OCI-LY1 (cell line): Measurements from ENCODE around the gene NME3.

ENCODE experiments used
- H2AFZ ChIP-seq: fragments of 200-600 bp; sonication (generic), shearing (Covaris generic); 2 replicates; pipeline ENCODE4 v1.6.0; 2014; ENCODE audit warnings: antibody characterized with exemption, mild to moderate bottlenecking, low read length
- H3F3A ChIP-seq: fragments of 200-600 bp; sonication (generic), shearing (Covaris generic); 2 replicates; pipeline ENCODE4 v1.6.0; 2014; ENCODE audit warnings: mild to moderate bottlenecking, antibody characterized with exemption, low read length, moderate library complexity; ENCODE audit not compliant: insufficient read depth
- H3K27ac ChIP-seq: fragments of 200-600 bp; sonication (generic); 2 replicates; pipeline ENCODE4 v1.5.1; 2014; ENCODE audit warnings: low read length, mixed run types, mild to moderate bottlenecking, low read depth; ENCODE audit not compliant: poor library complexity, severe bottlenecking
- H3K27me3 ChIP-seq: fragments of 200-600 bp; sonication (generic); 2 replicates; pipeline ENCODE4 v1.6.0; 2014; ENCODE audit warnings: antibody characterized with exemption, mild to moderate bottlenecking, low read length, moderate library complexity; ENCODE audit not compliant: insufficient read depth
- H3K36me3 ChIP-seq: fragments of 200-600 bp; sonication (generic); 2 replicates; pipeline ENCODE4 v1.6.1; 2014; ENCODE audit warnings: mild to moderate bottlenecking, antibody characterized with exemption, low read length, moderate library complexity, mixed read lengths; ENCODE audit not compliant: insufficient read depth
- H3K4me1 ChIP-seq: fragments of 200-600 bp; sonication (generic); 2 replicates; pipeline ENCODE4 v1.5.1; 2014; ENCODE audit warnings: mild to moderate bottlenecking, low read length, moderate library complexity; ENCODE audit not compliant: insufficient read depth, severe bottlenecking
- H3K4me2 ChIP-seq: fragments of 200-600 bp; sonication (generic), shearing (Covaris generic); 2 replicates; pipeline ENCODE4 v1.6.1; 2014; ENCODE audit warnings: low read length
- H3K4me3 ChIP-seq: fragments of 200-600 bp; sonication (generic); 2 replicates; pipeline ENCODE4 v1.5.1; 2014; ENCODE audit warnings: low read length, low read depth, mild to moderate bottlenecking, mixed read lengths; ENCODE audit not compliant: poor library complexity, severe bottlenecking
- H3K79me2 ChIP-seq: fragments of 200-600 bp; shearing (Covaris generic); 2 replicates; pipeline ENCODE4 v1.6.1; 2016; ENCODE audit warnings: mixed run types, low read length, mixed read lengths; ENCODE audit not compliant: insufficient read depth
- H3K9ac ChIP-seq: fragments of 200-600 bp; sonication (generic), shearing (Covaris generic); 2 replicates; pipeline ENCODE4 v1.6.1; 2014; ENCODE audit warnings: mild to moderate bottlenecking, low read length, mixed read lengths
- H3K9me2 ChIP-seq: fragments of 200-600 bp; sonication (generic), shearing (Covaris generic); 2 replicates; pipeline ENCODE4 v1.6.1; 2014; ENCODE audit warnings: low read depth, mild to moderate bottlenecking, low read length, mixed read lengths
- H3K9me3 ChIP-seq: fragments of 200-600 bp; shearing (Covaris generic); 2 replicates; pipeline ENCODE4 v1.6.1; 2014; ENCODE audit warnings: low read length, mixed read lengths
- H4K20me1 ChIP-seq: fragments of 200-600 bp; sonication (generic), shearing (Covaris generic); 2 replicates; pipeline ENCODE4 v1.6.0; 2016; ENCODE audit warnings: mild to moderate bottlenecking, low read length; ENCODE audit not compliant: insufficient read depth
- CTCF ChIP-seq: fragments of 200-600 bp; sonication (generic), shearing (Covaris generic); IDR thresholded peaks from 2 replicates; pipeline ENCODE4 v1.5.1; 2017; ENCODE audit warnings: mild to moderate bottlenecking, antibody characterized with exemption, low read length, moderate library complexity, mixed read lengths
- EZH2 ChIP-seq: fragments of 200-600 bp; sonication (generic), shearing (Covaris generic); IDR thresholded peaks from 2 replicates; pipeline ENCODE4 v1.8.0; 2017; ENCODE audit warnings: borderline replicate concordance, mixed run types, mild to moderate bottlenecking, antibody characterized with exemption, low read length, moderate library complexity, mixed read lengths

NME3 gene

GRCh38 chr16:1721372-1721771, 50.0 kb downstream of the NME3 start:
- TF ChIP-seq EZH2 (no peak), CTCF (no peak)
- H3K4me1 ChIP-seq, result peaks cover 51% of the 10 kb centered on the region
- H3K4me3 ChIP-seq, result no peak overlapping the region
- H3K9ac ChIP-seq, result no peak overlapping the region
- H3K9me3 ChIP-seq, result no peaks in the 10 kb centered on the region
- H4K20me1 ChIP-seq, result no peaks in the 10 kb centered on the region
- H3K36me3 ChIP-seq, result peaks cover 18% of the 10 kb centered on the region
- H3K27me3 ChIP-seq, result no peaks in the 10 kb centered on the region
- no peak overlapping the region for H2AFZ ChIP-seq
- H3K4me2 ChIP-seq, result no peak overlapping the region
- peak overlapping the region; percentile 76 for H3K27ac ChIP-seq
- H3F3A ChIP-seq, result 0 out of 2 replicates have a peak, but pooled peaks cover 2% of the 10 kb centered on the region
- H3K79me2 ChIP-seq, result peaks cover 9% of the 10 kb centered on the region
- H3K9me2 ChIP-seq, result no peaks in the 10 kb centered on the region
